Measurements from ENCODE around the gene SORCS2.

GRCh38 chr4:7477695-7478094 lies 285.4 kb downstream of the SORCS2 start:
- TF ChIP-seq, protein P1, sequence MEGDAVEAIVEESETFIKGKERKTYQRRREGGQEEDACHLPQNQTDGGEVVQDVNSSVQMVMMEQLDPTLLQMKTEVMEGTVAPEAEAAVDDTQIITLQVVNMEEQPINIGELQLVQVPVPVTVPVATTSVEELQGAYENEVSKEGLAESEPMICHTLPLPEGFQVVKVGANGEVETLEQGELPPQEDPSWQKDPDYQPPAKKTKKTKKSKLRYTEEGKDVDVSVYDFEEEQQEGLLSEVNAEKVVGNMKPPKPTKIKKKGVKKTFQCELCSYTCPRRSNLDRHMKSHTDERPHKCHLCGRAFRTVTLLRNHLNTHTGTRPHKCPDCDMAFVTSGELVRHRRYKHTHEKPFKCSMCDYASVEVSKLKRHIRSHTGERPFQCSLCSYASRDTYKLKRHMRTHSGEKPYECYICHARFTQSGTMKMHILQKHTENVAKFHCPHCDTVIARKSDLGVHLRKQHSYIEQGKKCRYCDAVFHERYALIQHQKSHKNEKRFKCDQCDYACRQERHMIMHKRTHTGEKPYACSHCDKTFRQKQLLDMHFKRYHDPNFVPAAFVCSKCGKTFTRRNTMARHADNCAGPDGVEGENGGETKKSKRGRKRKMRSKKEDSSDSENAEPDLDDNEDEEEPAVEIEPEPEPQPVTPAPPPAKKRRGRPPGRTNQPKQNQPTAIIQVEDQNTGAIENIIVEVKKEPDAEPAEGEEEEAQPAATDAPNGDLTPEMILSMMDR (IDR thresholded peaks at IDR 0.05): no peak
- no peak for TF ChIP-seq POLR2A (IDR thresholded peaks at IDR 0.05)

Data from right lobe of liver (tissue), 4 donors.